SH-SY5Y (cell line): Measurements from ENCODE around the gene TMEM201.

ENCODE experiments used
- GATA2 ChIP-seq: IDR thresholded peaks from 2 replicates; pipeline ENCODE4 v1.6.1; 2011; ENCODE audit warnings: mild to moderate bottlenecking, low read depth, low read length
- GATA3 ChIP-seq: IDR thresholded peaks from 2 replicates; pipeline ENCODE4 v1.6.1; 2011; ENCODE audit warnings: low read depth, mild to moderate bottlenecking, low read length, moderate library complexity

DNA sequence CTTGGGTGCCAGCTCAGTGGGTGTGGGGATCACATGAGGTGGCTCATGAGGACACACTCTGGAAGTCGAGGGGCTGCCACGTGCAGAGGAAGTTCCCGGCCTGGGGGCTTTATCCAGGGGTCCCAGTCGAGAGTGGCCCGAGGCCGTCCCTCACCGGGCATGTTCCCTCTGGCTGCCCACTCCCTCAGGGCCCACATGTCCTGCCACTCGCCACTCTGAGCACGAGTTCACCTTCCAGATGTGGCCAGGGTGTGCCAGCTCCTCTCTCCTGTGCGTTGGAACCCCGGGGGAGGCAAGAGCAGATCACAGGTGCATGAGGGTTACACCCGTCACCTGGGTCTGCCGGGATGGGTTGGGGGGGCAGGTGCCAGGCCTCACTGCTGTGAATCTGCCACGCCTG is 14.6 kb downstream of the TMEM201 start:
- no peak for TF ChIP-seq GATA2
- TF ChIP-seq GATA3, result no peak
